SK-N-MC (cell line): ENCODE results near the gene WDR26.
A peak's percentile ranks its signal among the peaks of the same experiment; 100 is the strongest.

Experiments used
- DNase-seq: peaks from one replicate; pipeline ENCODE4 v3.0.0-alpha.2; 2011; ENCODE audit warnings: low read depth, low spot score
- H3K27ac ChIP-seq: fragments of 200-600 bp; sonication (generic); 2 replicates; pipeline ENCODE4 v1.5.1; 2016; ENCODE audit warnings: mixed run types
- H3K36me3 ChIP-seq: fragments of 200-600 bp; sonication (generic); 2 replicates; pipeline ENCODE4 v1.6.1; 2017; ENCODE audit warnings: antibody characterized with exemption, low read length, mixed read lengths; ENCODE audit not compliant: insufficient read depth
- H3K4me3 ChIP-seq: fragments of 200-600 bp; sonication (generic); 2 replicates; pipeline ENCODE4 v1.5.1; 2016
- H3K9ac ChIP-seq: fragments of 200-600 bp; sonication (generic); 2 replicates; pipeline ENCODE4 v1.8.0; 2017; ENCODE audit warnings: mixed run types, mixed read lengths; ENCODE audit not compliant: insufficient read length
- H3K9me3 ChIP-seq: fragments of 200-600 bp; sonication (generic); 2 replicates; pipeline ENCODE4 v1.6.1; 2017; ENCODE audit warnings: low read depth, mild to moderate bottlenecking, antibody characterized with exemption, low read length, moderate library complexity, mixed read lengths
- EZH2 ChIP-seq: fragments of 200-600 bp; sonication (generic); IDR thresholded peaks from one replicate; pipeline ENCODE4 v1.6.1; 2017; ENCODE audit warnings: antibody characterized with exemption
- FOXP2 ChIP-seq: optimal IDR thresholded peaks from 2 replicates; pipeline ENCODE3; 2011; ENCODE audit warnings: mild to moderate bottlenecking, moderate library complexity; ENCODE audit not compliant: insufficient read depth; ENCODE audit errors: extremely low read length, control extremely low read depth
- POLR2AphosphoS5 ChIP-seq: IDR thresholded peaks from 2 replicates; pipeline ENCODE4 v1.6.1; 2012; ENCODE audit warnings: mild to moderate bottlenecking, low read depth, low read length, borderline replicate concordance

WDR26 gene

DNA sequence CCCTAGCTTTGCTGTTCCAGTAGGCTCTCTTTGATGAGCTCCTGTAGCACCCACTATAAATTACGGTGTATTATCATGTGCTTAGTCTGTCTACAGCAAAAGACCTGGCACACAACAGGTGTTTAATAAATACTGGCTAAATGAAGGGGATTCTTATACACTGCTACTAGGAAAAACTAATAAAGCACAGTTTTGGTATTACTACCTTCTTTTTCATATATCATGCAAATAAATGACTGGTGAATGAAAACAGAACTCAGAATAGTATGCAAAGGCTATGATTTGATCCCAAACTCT lies 26.4 kb downstream of the WDR26 start:
- H3K36me3 ChIP-seq, result peaks cover 79% of the 10 kb centered on the region

DNA sequence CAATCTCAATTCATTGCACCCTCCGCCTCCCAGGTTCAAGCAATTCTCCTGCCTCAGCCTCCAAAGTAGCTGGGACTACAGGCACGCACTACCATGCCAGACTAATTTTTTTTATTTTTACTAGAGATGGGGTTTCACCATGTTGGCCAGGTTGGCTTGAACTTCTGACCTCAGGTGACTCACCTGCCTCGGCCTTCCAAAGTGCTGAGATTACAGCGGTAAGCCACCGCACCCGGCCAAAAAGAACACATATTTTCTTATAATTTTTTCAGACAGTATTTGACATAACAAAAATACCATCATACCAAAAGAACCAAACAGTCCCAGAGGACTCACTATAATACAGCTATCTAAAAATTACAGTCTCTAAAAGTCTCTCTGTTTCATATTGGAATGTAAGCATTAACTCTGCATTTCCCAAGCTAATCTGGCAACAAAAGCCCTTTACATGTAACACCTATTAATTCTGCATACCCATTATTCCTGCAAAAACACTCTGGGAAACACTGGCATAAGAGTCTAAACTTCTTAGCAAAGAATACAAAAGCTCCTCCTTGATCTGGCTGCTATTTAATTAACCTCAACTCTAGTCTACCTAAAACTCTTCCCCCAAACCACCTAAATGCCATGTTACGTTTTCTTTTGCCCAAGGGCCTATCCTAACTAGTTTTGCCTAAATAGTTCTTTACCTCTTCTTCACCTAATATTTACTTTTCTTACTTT lies 26.9 kb downstream of the WDR26 start:
- H3K9ac ChIP-seq, result no peak overlapping the region
- peaks cover 82% of the 10 kb centered on the region for H3K36me3 ChIP-seq

More for the DNA sequence above, 26.4 kb downstream of the WDR26 start:
- TF ChIP-seq FOXP2, result no peak
- no peak for TF ChIP-seq POLR2AphosphoS5
- TF ChIP-seq EZH2, result no peak
- no peak for DNase-seq
- H3K4me3 ChIP-seq, result no peak overlapping the region
- H3K9me3 ChIP-seq, result no peaks in the 10 kb centered on the region
- H3K27ac ChIP-seq, result 0 out of 2 replicates have a peak overlapping the region, but pooled peaks have one; percentile 45
- no peak overlapping the region for H3K9ac ChIP-seq

DNA sequence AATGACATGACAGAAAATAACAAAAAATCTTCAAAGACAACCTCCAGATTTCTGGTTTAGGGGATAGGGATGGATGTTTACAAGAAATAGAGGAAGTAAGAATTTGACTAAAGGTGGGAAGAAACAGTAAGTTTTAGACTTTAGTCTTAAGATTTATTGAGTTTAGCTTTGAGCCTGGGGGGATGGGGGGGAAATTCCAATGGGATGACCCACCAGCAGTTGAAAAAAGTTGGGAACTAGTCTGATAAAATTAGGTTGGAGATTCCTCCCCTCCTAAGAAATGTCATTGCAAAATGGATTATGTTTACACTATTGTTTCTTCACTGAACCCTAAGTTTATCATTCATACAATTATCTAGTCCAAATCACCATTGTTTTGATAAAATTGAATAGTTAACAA lies 28.4 kb downstream of the WDR26 start:
- Histone ChIP-seq H3K36me3 (peaks cover 83% of the 10 kb centered on the region), H3K27ac (peak overlapping the region; percentile 94), H3K9me3 (no peaks in the 10 kb centered on the region), H3K9ac (no peak overlapping the region), H3K4me3 (0 out of 2 replicates have a peak overlapping the region, but pooled peaks have one; percentile 58)
- no peak for DNase-seq
- no peak for TF ChIP-seq POLR2AphosphoS5
- no peak for TF ChIP-seq FOXP2
- TF ChIP-seq EZH2, result no peak

More for the DNA sequence above, 26.9 kb downstream of the WDR26 start:
- H3K9me3 ChIP-seq, result no peaks in the 10 kb centered on the region
- 0 out of 2 replicates have a peak overlapping the region, but pooled peaks have one; percentile 45 for H3K27ac ChIP-seq
- TF ChIP-seq FOXP2, result no peak
- no peak for DNase-seq
- no peak overlapping the region for H3K4me3 ChIP-seq

DNA sequence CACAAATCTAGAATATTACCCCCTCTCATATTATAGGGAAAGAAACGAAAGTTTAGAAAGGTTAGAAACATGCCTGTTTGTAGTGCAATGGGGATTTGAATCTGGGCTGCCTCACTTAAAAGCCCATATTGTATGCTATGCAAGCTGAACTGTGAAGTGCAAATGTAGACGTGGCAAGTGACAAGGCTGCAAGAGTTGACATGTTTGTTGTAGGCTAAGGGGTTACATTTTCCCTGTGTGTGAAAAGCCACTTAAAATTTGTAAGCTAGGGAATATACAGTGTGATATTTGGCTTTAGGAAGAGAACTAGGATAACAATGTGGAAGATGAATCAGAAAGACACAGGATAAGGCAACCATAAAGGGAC lies 29.0 kb downstream of the WDR26 start:
- DNase-seq, result no peak
- peak overlapping the region; percentile 94 for H3K27ac ChIP-seq
- TF ChIP-seq POLR2AphosphoS5, result no peak
- no peak for TF ChIP-seq EZH2
- TF ChIP-seq FOXP2, result no peak
- H3K9me3 ChIP-seq, result no peaks in the 10 kb centered on the region
- H3K9ac ChIP-seq, result peak overlapping the region; percentile 8
- peaks cover 83% of the 10 kb centered on the region for H3K36me3 ChIP-seq
- H3K4me3 ChIP-seq, result peak overlapping the region; percentile 58

DNA sequence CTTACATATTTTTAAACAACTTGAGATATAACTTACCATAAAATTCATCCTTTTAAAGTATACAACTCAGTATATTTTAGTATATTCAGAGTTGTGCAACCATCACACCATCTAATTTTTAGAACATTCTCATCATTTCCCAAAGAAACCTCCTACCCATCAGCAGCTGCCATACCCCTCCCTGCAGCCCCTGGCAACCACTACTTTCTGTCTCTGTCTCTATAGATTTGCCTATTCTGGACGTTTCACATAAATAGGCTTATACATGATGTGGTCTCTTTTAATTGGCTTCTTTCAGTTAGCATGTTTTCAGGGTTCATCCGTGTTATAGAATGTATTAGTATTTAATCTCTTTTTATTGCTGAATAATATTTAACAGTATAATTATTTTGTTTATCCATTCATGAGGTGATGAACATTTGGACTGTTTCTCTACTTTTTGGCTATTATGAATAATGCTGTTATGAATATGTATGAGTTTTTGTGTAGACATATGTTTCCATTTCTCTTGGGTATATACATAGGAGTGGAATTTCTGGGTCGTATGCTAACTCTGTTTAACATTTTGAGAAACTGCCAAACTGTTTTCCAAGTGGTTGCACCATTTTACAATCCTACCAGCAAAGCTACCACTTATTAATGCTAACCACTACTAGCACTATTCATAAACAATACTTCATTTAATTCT lies 29.5 kb downstream of the WDR26 start:
- Histone ChIP-seq H3K9me3 (no peaks in the 10 kb centered on the region), H3K4me3 (peak overlapping the region; percentile 58), H3K27ac (peak overlapping the region; percentile 94), H3K9ac (peak overlapping the region; percentile 8), H3K36me3 (peaks cover 83% of the 10 kb centered on the region)
- no peak for TF ChIP-seq EZH2
- DNase-seq, result peak; percentile 39

DNA sequence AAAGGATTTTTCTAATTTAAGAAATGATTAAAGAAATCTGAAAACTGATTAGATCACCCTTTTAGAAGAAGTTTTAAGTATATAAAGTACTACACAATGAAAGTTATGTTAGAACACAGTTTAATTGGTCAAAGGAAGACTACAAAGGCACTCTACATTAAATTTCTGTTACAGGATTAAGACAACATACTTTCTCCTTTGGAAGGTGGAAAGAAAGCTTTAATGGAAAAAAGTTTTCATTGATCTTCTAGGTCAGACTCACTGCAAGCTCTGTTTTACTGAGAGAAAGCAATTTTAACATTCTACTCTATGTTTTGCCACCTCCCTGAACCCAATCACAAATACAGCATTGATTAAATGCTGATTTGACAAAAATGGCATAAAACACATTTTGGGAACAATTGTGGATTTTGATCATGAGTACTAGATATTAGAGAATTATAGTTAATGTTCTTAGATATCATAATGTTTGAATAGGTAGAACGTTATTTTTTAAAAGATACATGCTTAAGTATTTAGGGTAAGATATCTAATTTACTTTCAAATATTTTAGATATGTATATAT lies 32.0 kb downstream of the WDR26 start:
- Histone ChIP-seq H3K4me3 (no peak overlapping the region), H3K9ac (no peak overlapping the region), H3K27ac (peak overlapping the region; percentile 26; the same call in 1 of the 2 replicates), H3K36me3 (peaks cover 86% of the 10 kb centered on the region), H3K9me3 (no peaks in the 10 kb centered on the region)
- no peak for DNase-seq
- TF ChIP-seq POLR2AphosphoS5 (no peak), FOXP2 (no peak), EZH2 (no peak)

DNA sequence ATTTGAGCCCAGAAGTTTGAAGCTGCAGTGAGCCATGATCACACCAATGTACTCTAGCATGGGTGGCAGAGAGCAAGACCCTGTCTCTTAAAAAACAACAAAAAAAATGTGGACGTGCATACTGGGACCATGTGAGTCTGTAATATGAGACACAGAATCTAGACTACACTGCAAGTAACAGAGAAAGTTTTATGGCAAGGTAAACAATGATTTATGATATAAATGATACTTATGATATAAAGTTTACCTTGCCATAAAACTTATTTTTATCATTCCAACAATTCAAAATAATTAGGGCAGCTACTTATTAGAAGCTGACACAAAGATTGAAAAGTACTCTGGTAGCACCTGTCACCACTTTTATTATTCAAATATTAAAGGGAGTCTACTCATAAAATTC lies 34.7 kb downstream of the WDR26 start:
- H3K9me3 ChIP-seq, result no peaks in the 10 kb centered on the region

DNA sequence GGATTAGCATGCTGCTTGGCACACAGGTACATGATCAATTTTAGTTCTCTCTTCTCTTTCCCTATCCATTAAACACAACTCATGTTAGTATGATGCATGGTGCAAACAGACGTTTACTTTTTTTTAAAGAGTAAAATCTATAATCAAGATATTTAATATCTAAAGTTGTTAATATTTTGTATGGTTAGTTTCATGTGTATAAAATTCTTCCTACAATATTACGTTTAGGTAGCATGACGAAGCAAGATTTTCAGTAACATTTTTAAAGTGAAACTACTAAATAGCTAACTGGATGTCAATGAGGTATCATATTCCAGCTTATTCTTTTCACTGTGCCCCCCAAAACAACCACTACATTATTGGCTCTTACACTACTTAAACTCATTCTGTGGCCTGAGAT lies 41.3 kb downstream of the WDR26 start:
- no peak overlapping the region for H3K9ac ChIP-seq
- H3K36me3 ChIP-seq, result peaks cover 95% of the 10 kb centered on the region
- DNase-seq, result no peak
- TF ChIP-seq FOXP2 (no peak), POLR2AphosphoS5 (no peak), EZH2 (no peak)
- no peak overlapping the region for H3K4me3 ChIP-seq
- 0 out of 2 replicates have a peak overlapping the region, but pooled peaks have one; percentile 3 for H3K27ac ChIP-seq
- H3K9me3 ChIP-seq, result no peaks in the 10 kb centered on the region

More for the DNA sequence above, 34.7 kb downstream of the WDR26 start:
- Histone ChIP-seq H3K4me3 (no peak overlapping the region), H3K27ac (no peak overlapping the region), H3K36me3 (peaks cover 94% of the 10 kb centered on the region), H3K9ac (no peak overlapping the region)
- TF ChIP-seq FOXP2 (no peak), EZH2 (no peak), POLR2AphosphoS5 (no peak)
- DNase-seq, result no peak
